GM18873 (cell line): ENCODE data around the gene PACSIN2.
A peak's percentile ranks its signal among the peaks of the same experiment; 100 is the strongest.

Experiments used
- ATAC-seq: cut with Tn5 transposase; IDR thresholded peaks from one replicate; pipeline ENCODE4 v1.9.1; 2021; ENCODE audit warnings: mild to moderate bottlenecking, moderate library complexity, moderate number of reproducible peaks; ENCODE audit not compliant: unreplicated experiment, low FRiP score

The PACSIN2 gene

GRCh38 chr22:42892156-42892555, 122.8 kb downstream of the PACSIN2 start:
- ATAC-seq, result no peak

- no peak for ATAC-seq
Observed at GRCh38 chr22:42891696-42892095, 123.3 kb downstream of the PACSIN2 start.

GRCh38 chr22:42891008-42891407, 123.9 kb downstream of the PACSIN2 start:
- no peak for ATAC-seq

- peak; percentile 38 for ATAC-seq
Observed at GRCh38 chr22:42889304-42889703, 125.6 kb downstream of the PACSIN2 start.

GRCh38 chr22:42887523-42888507, 127.1 kb downstream of the PACSIN2 start:
- ATAC-seq, result no peak

- ATAC-seq, result no peak
Observed at GRCh38 chr22:42887120-42887519, 127.8 kb downstream of the PACSIN2 start.

- no peak for ATAC-seq
Observed at GRCh38 chr22:42885446-42885845, 129.5 kb downstream of the PACSIN2 start.

- no peak for ATAC-seq
Observed at GRCh38 chr22:42884616-42885375, 130.2 kb downstream of the PACSIN2 start.

GRCh38 chr22:42883970-42884369, 131.0 kb downstream of the PACSIN2 start:
- ATAC-seq, result no peak

GRCh38 chr22:42883121-42883520, 131.8 kb downstream of the PACSIN2 start:
- no peak for ATAC-seq

GRCh38 chr22:42881982-42882656, 132.8 kb downstream of the PACSIN2 start:
- ATAC-seq, result no peak

GRCh38 chr22:42881298-42881697, 133.7 kb downstream of the PACSIN2 start:
- ATAC-seq, result no peak

- ATAC-seq, result no peak
Observed at GRCh38 chr22:42880815-42881214, 134.1 kb downstream of the PACSIN2 start.

- ATAC-seq, result no peak
Observed at GRCh38 chr22:42879371-42880021, 135.5 kb downstream of the PACSIN2 start.

- no peak for ATAC-seq
Observed at GRCh38 chr22:42878561-42879305, 136.2 kb downstream of the PACSIN2 start.

- ATAC-seq, result no peak
Observed at GRCh38 chr22:42877597-42878340, 137.2 kb downstream of the PACSIN2 start.

- no peak for ATAC-seq
Observed at GRCh38 chr22:42877158-42877557, 137.8 kb downstream of the PACSIN2 start.

- ATAC-seq, result no peak
Observed at GRCh38 chr22:42876041-42876440, 138.9 kb downstream of the PACSIN2 start.

GRCh38 chr22:42874010-42874409, 140.9 kb downstream of the PACSIN2 start:
- no peak for ATAC-seq
